A673 (cell line): ENCODE data around the gene PIGU. TPM values are rescaled to one million over a fixed set of nuclear protein-coding genes. Genes with fewer than 3 reads are reported as not detected.

Experiments
- BruUV-seq: library from RNA; stranded (reverse); fragments of 400-500 nt; replicated peaks from 2 replicates; lab custom pipeline; 2021; lab: Mats Ljungman, UMichigan
- CTCF ChIA-PET: fragments of 300-600 bp; sonication (Branson Sonifier 250); formaldehyde crosslinking; loops from one replicate; lab custom pipeline; 2022; ENCODE audit warnings: antibody characterized with exemption; lab: Charles Lee
- POLR2A ChIA-PET: fragments of 300-600 bp; sonication (Branson Sonifier 250); formaldehyde crosslinking; loops from one replicate; lab custom pipeline; 2022; ENCODE audit warnings: antibody characterized with exemption; ENCODE audit not compliant: low non-redundant PET; lab: Charles Lee
- DNase-seq: peaks from one replicate; pipeline ENCODE4 v3.0.0-alpha.2; 2015; ENCODE audit warnings: low spot score
- H3K27ac ChIP-seq: fragments of 200-600 bp; sonication (generic); 2 replicates; pipeline ENCODE4 v1.5.1; 2016; ENCODE audit warnings: mixed run types, low read depth, mild to moderate bottlenecking, mixed read lengths, antibody characterized with exemption, low read length; ENCODE audit not compliant: poor library complexity, severe bottlenecking
- H3K27me3 ChIP-seq: fragments of 200-600 bp; sonication (generic); replicated peaks from 2 replicates; pipeline ENCODE4 v1.6.1; 2017; ENCODE audit warnings: mixed run types, low read depth, mild to moderate bottlenecking, mixed read lengths, antibody characterized with exemption, low read length; ENCODE audit not compliant: insufficient read depth, poor library complexity
- H3K36me3 ChIP-seq: fragments of 200-600 bp; sonication (generic); 2 replicates; pipeline ENCODE4 v1.6.1; 2016; ENCODE audit warnings: mixed run types, mild to moderate bottlenecking, mixed read lengths, antibody characterized with exemption, low read length; ENCODE audit not compliant: insufficient read depth, poor library complexity, severe bottlenecking
- H3K4me1 ChIP-seq: fragments of 200-600 bp; sonication (generic); 2 replicates; pipeline ENCODE4 v1.6.1; 2017; ENCODE audit warnings: mixed run types, mild to moderate bottlenecking, mixed read lengths, antibody characterized with exemption, low read length; ENCODE audit not compliant: insufficient read depth, poor library complexity, severe bottlenecking
- H3K4me3 ChIP-seq: fragments of 200-600 bp; sonication (generic); 2 replicates; pipeline ENCODE4 v1.5.1; 2016; ENCODE audit warnings: low read depth, mixed run types, mild to moderate bottlenecking, mixed read lengths, low read length; ENCODE audit not compliant: poor library complexity, severe bottlenecking
- H3K9me3 ChIP-seq: fragments of 200-600 bp; sonication (generic); 2 replicates; pipeline ENCODE4 v1.6.1; 2016; ENCODE audit warnings: mixed run types, low read depth, mild to moderate bottlenecking, mixed read lengths, antibody characterized with exemption, low read length; ENCODE audit not compliant: poor library complexity, severe bottlenecking
- EZH2 ChIP-seq: fragments of 200-600 bp; sonication (generic); IDR thresholded peaks from 2 replicates; pipeline ENCODE4 v1.6.1; 2017; ENCODE audit warnings: borderline replicate concordance, low read depth, mild to moderate bottlenecking, mixed read lengths, antibody characterized with exemption, low read length; ENCODE audit not compliant: poor library complexity, severe bottlenecking
- intact Hi-C: fragments of 100-400 bp; cut with micrococcal nuclease; formaldehyde crosslinking; loops from one replicate; pipeline ENCODE4 v1.10.0; 2022; ENCODE audit not compliant: unreplicated experiment
- total RNA-seq: library from RNA; stranded (reverse); gene quantifications from 2 replicates; pipeline ENCODE4 v1.2.3, GENCODE V29; 2021
- TF ChIP-seq, protein P1 (sequence below): fragments of 300-800, 200-600 bp; sonication (generic); conservative IDR thresholded peaks from 2 replicates; pipeline ENCODE4 v1.5.1; 2017; ENCODE audit warnings: low read depth, mild to moderate bottlenecking, antibody characterized with exemption, low read length, moderate library complexity, mixed read lengths

PIGU gene
- total RNA-seq, 1 experiment from 2014 or later, result 31.4 TPM

DNA sequence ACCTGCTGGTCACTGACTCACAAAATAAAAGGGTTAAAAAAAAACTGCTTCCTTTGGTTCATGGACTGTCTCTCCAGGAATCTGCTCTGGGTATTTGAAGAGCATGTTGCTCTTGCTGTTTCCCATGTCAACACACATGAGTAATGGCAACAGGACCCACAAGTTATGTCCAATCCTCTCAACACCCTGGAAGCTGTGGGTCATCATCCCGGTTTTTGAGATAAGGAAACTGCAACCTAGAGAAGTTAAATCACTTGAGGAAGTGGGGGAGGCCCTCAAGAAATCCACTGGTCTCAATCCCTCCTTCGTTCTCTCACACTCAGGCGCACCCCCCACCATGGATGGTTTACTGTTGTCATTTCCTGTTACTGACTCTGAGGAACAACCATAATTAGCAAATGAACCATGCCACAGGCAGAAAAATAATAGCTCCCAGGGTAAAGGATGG lies 106.0 kb downstream of the PIGU start:
- peak; percentile 50 for DNase-seq
- BruUV-seq, result no TSS peak
- intact Hi-C loops, result no loop called here
- Histone ChIP-seq H3K4me1 (no peaks in the 10 kb centered on the region), H3K4me3 (no peak overlapping the region), H3K27ac (peak overlapping the region; percentile 18), H3K36me3 (no peaks in the 10 kb centered on the region), H3K9me3 (no peaks in the 10 kb centered on the region), H3K27me3 (no peaks in the 10 kb centered on the region)
- CTCF ChIA-PET, result no interaction called here
- no peak for TF ChIP-seq EZH2
- TF ChIP-seq, protein P1, sequence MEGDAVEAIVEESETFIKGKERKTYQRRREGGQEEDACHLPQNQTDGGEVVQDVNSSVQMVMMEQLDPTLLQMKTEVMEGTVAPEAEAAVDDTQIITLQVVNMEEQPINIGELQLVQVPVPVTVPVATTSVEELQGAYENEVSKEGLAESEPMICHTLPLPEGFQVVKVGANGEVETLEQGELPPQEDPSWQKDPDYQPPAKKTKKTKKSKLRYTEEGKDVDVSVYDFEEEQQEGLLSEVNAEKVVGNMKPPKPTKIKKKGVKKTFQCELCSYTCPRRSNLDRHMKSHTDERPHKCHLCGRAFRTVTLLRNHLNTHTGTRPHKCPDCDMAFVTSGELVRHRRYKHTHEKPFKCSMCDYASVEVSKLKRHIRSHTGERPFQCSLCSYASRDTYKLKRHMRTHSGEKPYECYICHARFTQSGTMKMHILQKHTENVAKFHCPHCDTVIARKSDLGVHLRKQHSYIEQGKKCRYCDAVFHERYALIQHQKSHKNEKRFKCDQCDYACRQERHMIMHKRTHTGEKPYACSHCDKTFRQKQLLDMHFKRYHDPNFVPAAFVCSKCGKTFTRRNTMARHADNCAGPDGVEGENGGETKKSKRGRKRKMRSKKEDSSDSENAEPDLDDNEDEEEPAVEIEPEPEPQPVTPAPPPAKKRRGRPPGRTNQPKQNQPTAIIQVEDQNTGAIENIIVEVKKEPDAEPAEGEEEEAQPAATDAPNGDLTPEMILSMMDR, result no peak
- POLR2A ChIA-PET, result no interaction called here

DNA sequence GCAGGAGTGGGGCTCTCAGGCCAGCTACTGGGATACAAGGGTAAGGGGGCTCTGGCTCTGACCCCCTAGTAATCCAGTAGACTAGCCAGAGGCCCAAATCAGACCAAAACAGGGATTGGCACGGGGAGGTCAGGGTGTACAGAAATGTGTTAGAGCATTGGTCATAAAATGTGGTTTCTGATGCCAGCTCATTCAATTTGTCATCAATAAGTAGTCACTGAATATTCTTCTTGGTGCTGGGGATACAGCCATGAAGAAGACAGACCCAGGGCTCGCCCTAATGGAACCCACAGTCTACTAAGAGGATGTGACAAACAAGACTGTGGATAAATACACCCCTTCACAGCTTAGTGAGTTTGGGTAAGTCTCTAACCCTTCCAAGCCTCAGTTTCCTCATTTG lies 107.3 kb downstream of the PIGU start:
- no peaks in the 10 kb centered on the region for H3K4me1 ChIP-seq
- no TSS peak for BruUV-seq
- ChIA-PET POLR2A (no interaction called here), CTCF (no interaction called here)
- H3K4me3 ChIP-seq, result no peak overlapping the region
- DNase-seq, result no peak
- H3K9me3 ChIP-seq, result no peaks in the 10 kb centered on the region
- TF ChIP-seq EZH2, result no peak
- TF ChIP-seq, protein P1, result no peak
- intact Hi-C loops, result no loop called here
- H3K27ac ChIP-seq, result no peak overlapping the region
- no peaks in the 10 kb centered on the region for H3K27me3 ChIP-seq
- no peaks in the 10 kb centered on the region for H3K36me3 ChIP-seq

DNA sequence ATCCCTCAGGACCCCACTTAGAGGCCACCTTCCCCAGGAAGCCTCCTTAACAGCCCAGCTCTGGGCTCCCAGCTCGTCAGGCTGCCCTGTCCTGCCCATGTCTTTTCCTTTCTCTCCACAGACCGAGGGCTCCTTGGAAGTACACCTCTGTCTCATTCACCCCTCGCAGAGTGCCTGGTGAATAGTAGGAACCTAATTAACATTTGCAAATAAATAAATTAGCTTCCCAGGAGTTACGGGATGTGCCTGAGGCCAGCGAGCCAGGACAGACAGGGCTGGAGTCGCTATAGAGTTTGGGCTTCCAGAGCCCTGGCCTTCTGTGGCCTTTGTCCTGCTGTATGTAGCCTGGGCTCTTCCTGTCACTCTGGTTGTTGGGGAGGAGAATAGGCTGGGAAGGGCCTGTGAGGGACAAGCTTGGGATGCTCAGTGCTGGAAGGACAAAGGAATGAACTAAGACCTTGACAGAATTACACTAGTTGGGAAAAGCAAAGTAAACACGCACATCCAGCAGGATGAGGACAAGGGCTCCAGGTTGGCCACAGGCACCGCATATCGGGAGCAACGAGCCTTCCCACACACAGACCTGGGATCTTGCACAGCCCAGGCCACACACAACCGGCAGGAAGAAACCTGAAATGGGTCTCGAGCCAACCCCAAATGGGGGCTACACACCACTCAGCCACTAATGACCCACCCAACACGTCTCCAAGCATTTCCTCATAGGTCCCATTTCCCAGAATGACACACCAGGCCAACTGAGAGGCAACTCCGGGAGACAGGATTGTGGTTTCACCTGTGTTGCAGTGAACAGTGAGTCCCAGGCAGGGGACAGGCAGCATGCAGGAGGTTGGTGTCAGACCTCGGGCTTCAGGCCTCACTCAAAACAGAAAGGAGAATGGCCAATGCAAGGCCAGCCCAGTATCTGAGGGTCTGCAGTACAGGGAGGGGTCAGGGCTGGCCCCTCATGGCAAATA lies 108.7 kb downstream of the PIGU start:
- H3K36me3 ChIP-seq, result no peaks in the 10 kb centered on the region
- no TSS peak for BruUV-seq
- intact Hi-C loops, result no loop called here
- ChIA-PET CTCF (no interaction called here), POLR2A (no interaction called here)
- no peaks in the 10 kb centered on the region for H3K4me1 ChIP-seq
- TF ChIP-seq EZH2, result no peak
- TF ChIP-seq, protein P1, result no peak
- DNase-seq, result no peak
- no peaks in the 10 kb centered on the region for H3K27me3 ChIP-seq
- H3K27ac ChIP-seq, result no peak overlapping the region
- no peaks in the 10 kb centered on the region for H3K9me3 ChIP-seq
- H3K4me3 ChIP-seq, result no peak overlapping the region
